ENCODE results near the gene NECAB2.

DNA sequence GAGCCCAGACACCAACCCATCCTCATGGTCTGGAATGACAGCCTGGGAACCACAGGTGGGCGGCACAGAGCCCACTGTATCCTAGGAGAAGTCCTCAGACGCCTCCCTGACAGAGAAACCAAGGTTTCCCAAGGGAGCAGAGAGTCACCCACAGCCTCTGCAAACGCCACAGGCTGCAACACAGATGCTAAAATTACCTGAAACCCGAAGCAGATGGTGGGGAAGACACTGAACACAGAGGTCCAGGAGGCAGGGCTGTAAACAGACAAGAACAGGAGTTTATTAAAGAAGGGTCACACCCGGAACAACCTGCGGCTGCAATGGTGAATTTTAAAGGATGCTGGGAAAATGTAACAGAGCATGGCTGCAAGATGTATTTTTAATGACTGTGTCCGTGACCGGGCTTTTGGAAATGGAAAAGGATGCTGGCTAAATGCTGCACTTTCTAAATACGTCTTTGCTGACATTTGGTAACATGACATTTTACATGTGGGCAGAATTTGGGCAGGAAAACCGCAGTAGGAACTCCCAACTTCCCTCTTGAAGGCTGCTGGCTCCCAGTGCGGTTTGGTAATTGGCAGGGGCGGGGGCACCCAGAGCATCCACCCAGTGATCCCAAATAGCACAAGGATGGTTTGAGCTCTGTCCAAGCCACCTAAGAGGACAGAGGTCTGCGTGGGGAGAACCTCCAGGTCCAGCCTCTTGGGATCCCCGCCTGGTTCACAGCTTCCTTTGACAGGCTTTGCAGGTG lies 61.4 kb downstream of the NECAB2 start:
- TF ChIP-seq CTCF (IDR thresholded peaks at IDR 0.05) (no peak), POLR2A (IDR thresholded peaks at IDR 0.05; ENCODE audit: low read depth) (no peak), EP300 (IDR thresholded peaks at IDR 0.05) (no peak), POLR2AphosphoS5 (IDR thresholded peaks at IDR 0.05) (no peak)
